Astrocyte (in vitro differentiated cells and primary cell): ENCODE measurements around the gene CDK14. TPM values are rescaled to one million over a fixed set of nuclear protein-coding genes. Genes with fewer than 3 reads are reported as not detected.

Experiments
- DNase-seq: peaks from one replicate; pipeline ENCODE4 v3.0.0-alpha.2; 2010; ENCODE audit warnings: low read depth
- FAIRE-seq: peaks from 2 replicates; lab custom pipeline; 2011; peaks lifted over from hg19 to GRCh38; lab: Jason Lieb, UNC
- H2AFZ ChIP-seq: 2 replicates; pipeline ENCODE4 v1.6.0; 2012; ENCODE audit warnings: low read depth, low read length, inconsistent platforms
- H3K27ac ChIP-seq: 2 replicates; pipeline ENCODE4 v1.5.1; 2011; ENCODE audit warnings: low read depth, low read length, inconsistent platforms
- H3K27me3 ChIP-seq: 2 replicates; pipeline ENCODE4 v1.6.0; 2011; ENCODE audit warnings: low read length, inconsistent platforms; ENCODE audit not compliant: insufficient read depth
- H3K36me3 ChIP-seq: 2 replicates; pipeline ENCODE4 v1.5.1; 2011; ENCODE audit warnings: low read length, inconsistent platforms; ENCODE audit not compliant: insufficient read depth
- H3K4me1 ChIP-seq: 2 replicates; pipeline ENCODE4 v1.5.1; 2011; ENCODE audit warnings: low read length, inconsistent platforms; ENCODE audit not compliant: insufficient read depth
- H3K4me2 ChIP-seq: 2 replicates; pipeline ENCODE4 v1.6.0; 2012; ENCODE audit warnings: low read length, inconsistent platforms
- H3K4me3 ChIP-seq: 2 replicates; pipeline ENCODE4 v1.5.1; 2011; ENCODE audit warnings: low read depth, mild to moderate bottlenecking, low read length, inconsistent platforms; ENCODE audit not compliant: insufficient read depth
- H3K79me2 ChIP-seq: 2 replicates; pipeline ENCODE4 v1.6.0; 2012; ENCODE audit warnings: mild to moderate bottlenecking, low read length, inconsistent platforms; ENCODE audit not compliant: insufficient read depth
- H3K9ac ChIP-seq: 2 replicates; pipeline ENCODE4 v1.6.0; 2012; ENCODE audit warnings: mild to moderate bottlenecking, low read length, inconsistent platforms
- H3K9me3 ChIP-seq: 2 replicates; pipeline ENCODE4 v1.5.1; 2012; ENCODE audit warnings: low read depth, mild to moderate bottlenecking, low read length, inconsistent platforms; ENCODE audit not compliant: insufficient read depth
- H4K20me1 ChIP-seq: 2 replicates; pipeline ENCODE4 v1.6.0; 2012; ENCODE audit warnings: low read length, inconsistent platforms; ENCODE audit not compliant: insufficient read depth
- H3K27ac Mint-ChIP-seq: one replicate; pipeline ENCODE4 v1.8.0; 2021; ENCODE audit warnings: mild to moderate bottlenecking, mixed read lengths; ENCODE audit not compliant: unreplicated experiment
- H3K27me3 Mint-ChIP-seq: one replicate; pipeline ENCODE4 v1.8.0; 2021; ENCODE audit warnings: low read depth, mixed read lengths; ENCODE audit not compliant: unreplicated experiment
- H3K36me3 Mint-ChIP-seq: one replicate; pipeline ENCODE4 v1.8.0; 2021; ENCODE audit warnings: low read depth, mixed read lengths; ENCODE audit not compliant: unreplicated experiment
- H3K4me1 Mint-ChIP-seq: one replicate; pipeline ENCODE4 v1.8.0; 2021; ENCODE audit warnings: low read depth, mixed read lengths; ENCODE audit not compliant: unreplicated experiment
- H3K4me3 Mint-ChIP-seq: one replicate; pipeline ENCODE4 v1.8.0; 2021; ENCODE audit warnings: mild to moderate bottlenecking, moderate library complexity, mixed read lengths; ENCODE audit not compliant: unreplicated experiment
- H3K9me3 Mint-ChIP-seq: one replicate; pipeline ENCODE4 v1.8.0; 2021; ENCODE audit warnings: mild to moderate bottlenecking, mixed read lengths; ENCODE audit not compliant: unreplicated experiment
- EZH2 ChIP-seq: IDR thresholded peaks from 2 replicates; pipeline ENCODE4 v1.6.1; 2012; ENCODE audit warnings: mild to moderate bottlenecking, low read length, inconsistent platforms; ENCODE audit not compliant: insufficient read depth
- total RNA-seq: library from RNA; stranded (reverse); gene quantifications from 2 replicates; pipeline ENCODE4 v1.2.1, GENCODE V29; 2021
- TF ChIP-seq, protein P1 (sequence below): IDR thresholded peaks from 2 replicates; pipeline ENCODE4 v1.5.1; 2011; ENCODE audit warnings: low read depth, mild to moderate bottlenecking, inconsistent platforms, low read length, moderate library complexity; ENCODE audit not compliant: insufficient read depth

Gene CDK14
- total RNA-seq, 1 donor from 2014 or later = 30.2 TPM

GRCh38 chr7:91098566-91098965, 502.4 kb downstream of the CDK14 start:
- H3K4me3 ChIP-seq = no peak overlapping the region
- TF ChIP-seq, protein P1, sequence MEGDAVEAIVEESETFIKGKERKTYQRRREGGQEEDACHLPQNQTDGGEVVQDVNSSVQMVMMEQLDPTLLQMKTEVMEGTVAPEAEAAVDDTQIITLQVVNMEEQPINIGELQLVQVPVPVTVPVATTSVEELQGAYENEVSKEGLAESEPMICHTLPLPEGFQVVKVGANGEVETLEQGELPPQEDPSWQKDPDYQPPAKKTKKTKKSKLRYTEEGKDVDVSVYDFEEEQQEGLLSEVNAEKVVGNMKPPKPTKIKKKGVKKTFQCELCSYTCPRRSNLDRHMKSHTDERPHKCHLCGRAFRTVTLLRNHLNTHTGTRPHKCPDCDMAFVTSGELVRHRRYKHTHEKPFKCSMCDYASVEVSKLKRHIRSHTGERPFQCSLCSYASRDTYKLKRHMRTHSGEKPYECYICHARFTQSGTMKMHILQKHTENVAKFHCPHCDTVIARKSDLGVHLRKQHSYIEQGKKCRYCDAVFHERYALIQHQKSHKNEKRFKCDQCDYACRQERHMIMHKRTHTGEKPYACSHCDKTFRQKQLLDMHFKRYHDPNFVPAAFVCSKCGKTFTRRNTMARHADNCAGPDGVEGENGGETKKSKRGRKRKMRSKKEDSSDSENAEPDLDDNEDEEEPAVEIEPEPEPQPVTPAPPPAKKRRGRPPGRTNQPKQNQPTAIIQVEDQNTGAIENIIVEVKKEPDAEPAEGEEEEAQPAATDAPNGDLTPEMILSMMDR = no peak
- no peak for TF ChIP-seq EZH2
- H3K9me3 Mint-ChIP-seq = no peaks in the 10 kb centered on the region
- no peak overlapping the region for H3K27ac Mint-ChIP-seq
- H3K27me3 Mint-ChIP-seq = no peaks in the 10 kb centered on the region
- no peaks in the 10 kb centered on the region for H3K9me3 ChIP-seq
- H3K4me1 ChIP-seq = no peaks in the 10 kb centered on the region
- peak overlapping the region; percentile 14 for H3K4me2 ChIP-seq
- H2AFZ ChIP-seq = no peak overlapping the region
- no peak overlapping the region for H3K27ac ChIP-seq
- H3K36me3 Mint-ChIP-seq = no peaks in the 10 kb centered on the region
- H3K9ac ChIP-seq = no peak overlapping the region
- no peaks in the 10 kb centered on the region for H3K27me3 ChIP-seq
- H3K4me3 Mint-ChIP-seq = no peak overlapping the region
- no peaks in the 10 kb centered on the region for H3K36me3 ChIP-seq
- H3K79me2 ChIP-seq = no peaks in the 10 kb centered on the region
- no peaks in the 10 kb centered on the region for H4K20me1 ChIP-seq
- no peaks in the 10 kb centered on the region for H3K4me1 Mint-ChIP-seq
- FAIRE-seq (no peak), DNase-seq (peak; percentile 63)

DNA sequence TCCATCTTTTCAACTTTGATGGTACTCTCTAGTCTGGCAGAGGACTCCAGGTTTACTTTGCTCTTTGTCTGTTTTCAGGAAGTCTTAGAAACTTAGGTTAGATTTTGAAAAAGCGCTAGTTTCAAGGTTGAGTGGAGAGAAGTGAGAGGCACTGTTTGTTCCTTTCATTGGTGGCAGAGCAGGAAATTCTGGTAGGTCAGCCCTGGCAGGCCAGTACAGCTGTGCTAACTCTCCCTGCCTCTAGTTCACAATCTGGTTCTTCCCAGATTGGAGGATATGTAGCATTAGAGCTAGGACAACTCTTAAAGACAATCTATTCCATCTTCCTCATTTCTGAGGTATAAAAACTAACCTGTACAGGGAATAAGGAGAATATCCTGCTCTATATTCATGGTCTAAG, 507.2 kb downstream of the CDK14 start:
- no peaks in the 10 kb centered on the region for H3K4me1 Mint-ChIP-seq
- Histone ChIP-seq H2AFZ (no peak overlapping the region), H3K79me2 (no peaks in the 10 kb centered on the region), H3K4me3 (no peak overlapping the region), H3K9me3 (no peaks in the 10 kb centered on the region), H3K9ac (no peak overlapping the region), H4K20me1 (no peaks in the 10 kb centered on the region), H3K27ac (no peak overlapping the region), H3K36me3 (no peaks in the 10 kb centered on the region), H3K27me3 (no peaks in the 10 kb centered on the region), H3K4me1 (no peaks in the 10 kb centered on the region), H3K4me2 (no peak overlapping the region)
- H3K36me3 Mint-ChIP-seq = no peaks in the 10 kb centered on the region
- FAIRE-seq (peak; percentile 55), DNase-seq (no peak)
- H3K27me3 Mint-ChIP-seq = no peaks in the 10 kb centered on the region
- H3K9me3 Mint-ChIP-seq = no peaks in the 10 kb centered on the region
- no peak overlapping the region for H3K27ac Mint-ChIP-seq
- TF ChIP-seq, protein P1 = no peak
- no peak for TF ChIP-seq EZH2
- no peak overlapping the region for H3K4me3 Mint-ChIP-seq

GRCh38 chr7:91107460-91107859, 511.3 kb downstream of the CDK14 start:
- no peaks in the 10 kb centered on the region for H3K9me3 Mint-ChIP-seq
- Histone ChIP-seq H3K27ac (no peak overlapping the region), H3K4me3 (no peak overlapping the region), H4K20me1 (no peaks in the 10 kb centered on the region), H3K79me2 (no peaks in the 10 kb centered on the region), H3K9ac (no peak overlapping the region), H3K4me1 (no peaks in the 10 kb centered on the region), H3K4me2 (no peak overlapping the region), H3K27me3 (no peaks in the 10 kb centered on the region), H3K36me3 (no peaks in the 10 kb centered on the region), H2AFZ (no peak overlapping the region), H3K9me3 (no peaks in the 10 kb centered on the region)
- no peaks in the 10 kb centered on the region for H3K36me3 Mint-ChIP-seq
- no peaks in the 10 kb centered on the region for H3K27me3 Mint-ChIP-seq
- FAIRE-seq (no peak), DNase-seq (no peak)
- no peak overlapping the region for H3K27ac Mint-ChIP-seq
- no peak for TF ChIP-seq EZH2
- TF ChIP-seq, protein P1 = no peak
- H3K4me3 Mint-ChIP-seq = no peak overlapping the region
- peaks cover under 1% of the 10 kb centered on the region for H3K4me1 Mint-ChIP-seq
